HG03066 (cell line): ENCODE results near the gene CFAP61.

Experiments
- ATAC-seq: cut with Tn5 transposase; IDR thresholded peaks from one replicate; pipeline ENCODE4 v1.9.1; 2021; ENCODE audit warnings: low read depth; ENCODE audit not compliant: unreplicated experiment

CFAP61 gene

DNA sequence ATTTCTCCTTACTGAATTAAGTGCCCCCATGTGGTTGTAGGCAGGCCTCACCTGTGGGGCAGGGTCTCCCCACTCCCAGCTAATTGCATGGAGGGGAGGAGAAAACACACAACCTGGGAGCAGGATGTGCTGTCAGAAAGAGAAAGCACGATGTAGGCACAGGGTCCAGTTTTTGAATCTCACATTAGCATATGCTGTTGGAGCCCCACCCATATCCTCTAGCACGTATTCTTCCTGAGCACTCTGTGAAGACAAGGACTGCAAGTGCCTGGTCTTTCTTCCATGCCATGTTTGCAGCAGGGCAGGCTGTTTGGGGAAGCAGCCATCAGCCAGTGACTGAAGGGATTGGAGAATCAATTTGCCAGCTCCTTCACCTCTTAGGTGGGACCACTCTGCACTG lies 108.2 kb downstream of the CFAP61 start:
- no peak for ATAC-seq

DNA sequence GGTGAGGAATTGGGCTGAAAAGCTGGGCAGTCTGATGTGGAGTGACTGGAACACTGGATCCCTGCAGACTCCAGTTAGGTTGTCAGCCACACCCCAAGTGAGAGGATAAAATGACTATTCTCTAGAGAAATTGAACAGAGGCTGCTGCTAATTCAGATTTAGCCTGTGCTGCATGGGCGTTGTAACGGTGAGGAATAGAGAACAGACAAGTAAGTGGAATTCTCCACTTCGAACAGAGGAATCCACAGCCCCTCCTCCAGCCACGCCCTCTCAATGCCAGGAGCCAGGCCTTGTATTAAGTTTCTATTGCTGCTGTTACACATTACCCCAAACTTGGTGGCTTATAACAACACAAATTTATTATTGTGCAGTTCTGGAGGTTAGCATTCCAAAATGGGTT lies 109.3 kb downstream of the CFAP61 start:
- ATAC-seq: no peak

GRCh38 chr20:20167698-20168097 lies 115.4 kb downstream of the CFAP61 start:
- ATAC-seq: no peak

DNA sequence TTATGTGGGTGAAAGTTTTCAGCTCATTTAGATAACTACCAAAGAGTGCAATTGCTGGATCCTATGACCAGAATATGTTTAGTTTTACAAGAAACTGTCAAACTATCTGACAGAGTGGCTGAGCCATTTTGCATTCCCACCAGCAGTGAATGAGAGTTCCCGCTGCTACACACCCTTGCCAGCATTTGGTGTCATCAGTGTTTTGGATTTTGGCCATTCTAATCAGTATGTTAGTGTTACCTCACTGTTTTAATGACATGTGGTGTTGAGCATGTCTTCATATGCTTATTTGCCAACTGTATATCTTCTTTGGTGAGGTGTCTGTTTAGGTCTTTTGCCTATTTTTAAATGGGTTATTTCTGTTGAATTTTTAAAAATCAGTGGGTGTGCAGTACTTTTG lies 120.9 kb downstream of the CFAP61 start:
- ATAC-seq: no peak

DNA sequence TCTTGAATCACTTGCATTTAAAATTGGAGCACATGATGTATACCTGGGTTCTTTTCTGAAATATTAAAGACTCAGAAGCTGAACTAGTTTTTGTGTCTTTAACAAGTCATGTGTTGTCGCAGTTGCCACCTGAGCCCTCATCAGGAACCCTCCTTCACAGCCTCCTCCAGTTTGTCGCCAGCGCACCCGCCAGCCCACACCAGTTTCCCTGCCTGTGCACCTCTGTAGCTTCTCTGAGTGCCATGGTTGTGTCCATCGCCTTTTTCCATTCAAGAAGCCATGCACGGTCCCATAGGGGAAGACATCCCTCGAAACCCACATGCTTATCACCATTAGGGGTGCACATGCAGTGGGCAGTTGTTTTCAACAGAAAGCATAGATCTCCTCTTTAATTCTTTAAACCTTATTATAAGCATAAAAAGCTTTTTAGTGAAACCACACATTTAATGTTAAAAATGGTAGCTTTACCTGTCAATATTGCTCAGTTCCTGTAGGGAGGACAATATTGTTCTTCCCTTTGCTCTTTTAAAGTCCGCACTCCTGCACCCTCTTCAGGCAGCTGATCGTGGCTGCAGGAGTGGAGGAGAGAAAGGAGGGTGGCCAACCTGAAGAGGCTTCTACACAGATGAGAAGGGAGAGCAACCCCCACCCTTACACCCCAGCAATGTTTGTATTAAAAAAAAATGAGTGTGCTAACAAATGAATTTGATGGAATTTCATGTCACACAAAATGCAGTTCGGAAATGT lies 121.9 kb downstream of the CFAP61 start:
- no peak for ATAC-seq

DNA sequence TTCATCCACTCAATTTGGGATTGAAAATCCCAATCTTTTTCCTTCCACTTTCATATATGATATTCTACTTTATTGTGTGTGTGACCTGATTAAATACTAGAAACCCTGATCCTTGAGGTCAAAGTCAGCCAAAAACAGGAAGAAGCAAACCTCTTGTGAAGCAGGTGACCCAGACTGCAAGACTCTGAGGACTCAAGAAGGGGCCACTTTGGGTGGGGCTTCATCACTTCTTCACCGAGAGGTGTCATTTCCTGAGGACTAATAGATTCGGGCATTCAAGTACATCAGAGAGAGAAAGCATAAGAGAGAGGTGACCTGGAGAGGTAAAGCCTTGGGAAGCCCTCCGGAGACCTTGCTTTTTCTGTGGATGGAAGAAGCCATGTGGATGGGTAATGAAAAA lies 129.0 kb downstream of the CFAP61 start:
- ATAC-seq: no peak

DNA sequence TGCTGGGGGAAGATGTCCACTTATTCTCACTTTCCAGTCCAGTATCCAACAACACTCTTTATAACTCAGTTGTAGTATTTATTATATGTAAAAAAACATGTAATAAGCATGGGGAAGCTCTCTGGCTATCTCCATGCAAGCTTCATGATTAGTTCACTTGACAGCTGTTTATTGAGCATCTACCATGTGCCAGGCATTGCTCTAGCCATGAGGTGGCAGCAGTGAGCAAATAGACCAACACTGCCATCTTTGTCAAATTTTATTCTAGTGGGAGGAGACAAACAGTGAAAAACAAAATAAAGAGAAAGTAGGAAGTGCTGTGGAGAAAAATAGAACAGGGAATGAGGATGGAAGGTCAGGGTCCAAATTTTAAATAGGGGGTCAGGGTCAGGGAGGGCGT lies 131.8 kb downstream of the CFAP61 start:
- no peak for ATAC-seq

- no peak for ATAC-seq
These were observed 132.4 kb downstream of the CFAP61 start for GRCh38 chr20:20184706-20185105.

DNA sequence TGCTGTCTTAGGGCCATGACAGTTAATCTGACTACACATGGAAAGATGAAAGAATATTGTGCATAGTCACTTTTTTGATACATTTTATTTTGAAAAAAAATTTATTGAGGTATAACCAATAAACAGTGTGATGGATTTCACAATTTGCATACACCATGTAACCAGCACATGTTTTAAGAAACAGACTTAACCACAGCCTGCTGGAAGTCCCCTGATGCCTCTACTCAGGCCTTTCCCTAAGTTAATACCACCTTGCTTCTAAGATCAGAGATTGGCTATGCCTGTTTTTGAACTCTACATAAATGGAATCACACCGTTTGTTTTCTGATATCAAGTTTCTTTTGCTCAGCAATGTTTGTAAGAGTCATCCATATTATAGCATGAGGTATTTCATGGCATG lies 136.3 kb downstream of the CFAP61 start:
- ATAC-seq: no peak

GRCh38 chr20:20192366-20192765 lies 140.0 kb downstream of the CFAP61 start:
- ATAC-seq: no peak

- ATAC-seq: no peak
These were observed 142.8 kb downstream of the CFAP61 start for GRCh38 chr20:20195021-20195705.

GRCh38 chr20:20196610-20197009 lies 144.3 kb downstream of the CFAP61 start:
- ATAC-seq: no peak

GRCh38 chr20:20198011-20198410 lies 145.7 kb downstream of the CFAP61 start:
- no peak for ATAC-seq

DNA sequence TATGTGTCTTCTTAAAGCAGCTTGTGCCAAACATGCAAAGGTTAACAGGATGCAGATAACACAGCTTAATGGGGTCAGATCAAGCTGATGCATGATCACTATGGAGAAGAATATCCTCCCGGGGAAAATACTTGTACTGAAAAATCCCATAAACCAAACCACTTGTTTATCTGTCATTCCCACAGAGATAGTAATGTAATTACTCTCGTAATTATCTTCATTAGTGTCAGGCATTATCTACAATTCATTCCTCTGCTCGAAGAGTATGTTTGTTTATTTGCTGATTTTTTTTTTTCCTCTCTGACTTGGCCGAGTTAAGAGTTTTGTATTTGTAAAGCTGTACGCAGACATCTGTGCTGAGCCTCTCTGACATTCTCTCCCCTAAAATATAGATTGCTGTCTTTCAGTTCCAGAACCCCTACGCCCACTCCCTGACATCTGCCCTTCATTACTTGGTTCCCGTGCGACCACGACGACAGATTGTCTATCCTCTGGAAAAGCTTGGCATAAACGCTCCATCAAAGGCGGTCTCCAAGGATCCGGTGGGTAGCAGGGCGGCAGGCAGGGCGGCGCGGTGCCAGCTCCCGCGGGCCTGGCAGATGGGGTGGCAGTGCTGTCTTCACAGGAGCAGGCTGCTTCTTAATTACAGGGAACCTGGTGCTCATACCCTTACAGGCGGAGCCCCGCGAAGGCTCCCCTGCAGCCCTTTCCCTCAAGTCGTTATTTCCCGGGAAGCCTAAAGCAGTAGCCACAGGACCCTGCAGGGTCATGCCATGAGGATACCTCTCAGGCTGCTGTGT lies 147.2 kb downstream of the CFAP61 start:
- ATAC-seq: no peak

DNA sequence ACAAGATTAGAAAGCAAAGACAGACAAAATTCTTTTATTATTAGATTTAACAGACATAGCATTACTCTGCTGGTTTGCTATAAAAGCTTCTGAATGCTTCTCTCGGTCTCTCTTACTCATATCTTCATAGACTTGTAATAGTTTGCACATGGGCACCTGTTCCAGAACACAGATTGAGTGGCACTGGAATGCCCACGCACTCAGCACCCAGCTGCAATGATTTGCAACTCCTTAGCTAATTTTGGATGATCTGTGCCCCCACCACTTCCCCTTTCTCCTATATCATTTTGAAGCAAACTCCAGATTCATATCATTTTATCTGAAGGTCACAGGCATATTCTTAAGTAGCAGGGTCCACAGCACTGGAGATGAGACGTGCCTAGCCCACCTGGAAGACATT lies 148.8 kb downstream of the CFAP61 start:
- ATAC-seq: no peak

DNA sequence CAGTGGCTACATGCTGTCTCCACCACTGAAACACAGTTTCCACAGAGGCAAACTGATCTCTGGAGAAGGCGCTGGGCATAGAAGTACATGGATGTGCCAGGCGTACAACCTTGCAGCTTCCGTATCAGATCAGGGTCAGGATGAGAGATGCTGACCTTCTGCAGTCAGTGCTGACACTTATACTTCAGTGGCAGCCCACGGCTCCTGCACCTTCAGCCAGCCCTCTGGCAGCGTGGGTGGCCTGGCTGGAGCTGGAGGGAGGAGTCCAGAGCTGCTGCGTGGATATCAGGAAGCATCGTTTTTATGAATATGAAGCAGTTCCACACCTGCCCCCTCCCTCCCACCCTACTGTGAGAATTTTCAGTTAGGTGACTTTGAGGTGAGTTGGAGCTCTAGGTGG lies 149.3 kb downstream of the CFAP61 start:
- ATAC-seq: no peak

- ATAC-seq: no peak
These were observed 150.4 kb downstream of the CFAP61 start for GRCh38 chr20:20202768-20203167.

GRCh38 chr20:20203784-20204183 lies 151.5 kb downstream of the CFAP61 start:
- ATAC-seq: no peak

DNA sequence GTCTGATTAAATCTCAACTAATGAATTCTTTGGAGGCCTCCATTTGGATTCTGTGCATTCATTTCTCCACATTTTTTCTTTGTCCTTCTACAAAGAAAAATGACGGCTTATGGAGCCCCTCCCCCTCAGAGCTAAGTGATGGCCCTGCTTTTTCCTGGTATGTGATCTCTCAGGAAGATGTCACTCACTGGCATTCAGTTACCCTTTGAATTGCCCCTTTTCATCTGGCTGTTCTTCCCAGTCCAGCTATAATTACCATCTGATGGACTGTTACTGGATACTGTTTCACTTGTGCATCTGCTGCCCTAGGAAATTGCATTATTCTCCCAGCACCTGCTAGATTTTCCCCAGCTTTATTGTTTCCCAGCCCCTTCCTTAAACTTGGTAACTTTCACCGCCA lies 151.9 kb downstream of the CFAP61 start:
- no peak for ATAC-seq

- no peak for ATAC-seq
These were observed 153.0 kb downstream of the CFAP61 start for GRCh38 chr20:20205141-20205861.

- ATAC-seq: no peak
These were observed 153.5 kb downstream of the CFAP61 start for GRCh38 chr20:20205862-20206236.
